Kidney epithelial cell (primary cell): Measurements from ENCODE around the gene COPZ2. TPM values are rescaled to one million over a fixed set of nuclear protein-coding genes. Genes with fewer than 3 reads are reported as not detected.
"Not testable (repeated sequence)": the region's sequence is repeated elsewhere in the genome, so short reads cannot be mapped to it uniquely, and the experiment has no call there.

Experiments used
- DNase-seq: peaks from one replicate; pipeline ENCODE4 v3.0.0-alpha.2; 2010; ENCODE audit warnings: low read depth
- H3K27me3 ChIP-seq: 2 replicates; pipeline ENCODE4 v1.6.0; 2011; ENCODE audit warnings: low read length; ENCODE audit not compliant: control insufficient read depth, insufficient read depth
- H3K36me3 ChIP-seq: 2 replicates; pipeline ENCODE4 v1.5.1; 2011; ENCODE audit warnings: low read length; ENCODE audit not compliant: control insufficient read depth, insufficient read depth
- H3K4me3 ChIP-seq: 2 replicates; pipeline ENCODE4 v1.5.1; 2011; ENCODE audit warnings: low read depth, mild to moderate bottlenecking, control low read depth, low read length
- total RNA-seq: library from RNA; depleted of rRNA; stranded (reverse); fragments of >200 nt; gene quantifications from 2 replicates; pipeline ENCODE4 v1.2.3, GENCODE V29; 2015
- TF ChIP-seq, protein P1 (sequence below): IDR thresholded peaks from 2 replicates; pipeline ENCODE4 v1.5.1; 2011; ENCODE audit warnings: mild to moderate bottlenecking, moderate library complexity, low read length, control low read depth, inconsistent platforms; ENCODE audit not compliant: insufficient read depth, poor library complexity, severe bottlenecking

Gene COPZ2
- total RNA-seq, 1 donor from 2014 or later, result 3.7 TPM

DNA sequence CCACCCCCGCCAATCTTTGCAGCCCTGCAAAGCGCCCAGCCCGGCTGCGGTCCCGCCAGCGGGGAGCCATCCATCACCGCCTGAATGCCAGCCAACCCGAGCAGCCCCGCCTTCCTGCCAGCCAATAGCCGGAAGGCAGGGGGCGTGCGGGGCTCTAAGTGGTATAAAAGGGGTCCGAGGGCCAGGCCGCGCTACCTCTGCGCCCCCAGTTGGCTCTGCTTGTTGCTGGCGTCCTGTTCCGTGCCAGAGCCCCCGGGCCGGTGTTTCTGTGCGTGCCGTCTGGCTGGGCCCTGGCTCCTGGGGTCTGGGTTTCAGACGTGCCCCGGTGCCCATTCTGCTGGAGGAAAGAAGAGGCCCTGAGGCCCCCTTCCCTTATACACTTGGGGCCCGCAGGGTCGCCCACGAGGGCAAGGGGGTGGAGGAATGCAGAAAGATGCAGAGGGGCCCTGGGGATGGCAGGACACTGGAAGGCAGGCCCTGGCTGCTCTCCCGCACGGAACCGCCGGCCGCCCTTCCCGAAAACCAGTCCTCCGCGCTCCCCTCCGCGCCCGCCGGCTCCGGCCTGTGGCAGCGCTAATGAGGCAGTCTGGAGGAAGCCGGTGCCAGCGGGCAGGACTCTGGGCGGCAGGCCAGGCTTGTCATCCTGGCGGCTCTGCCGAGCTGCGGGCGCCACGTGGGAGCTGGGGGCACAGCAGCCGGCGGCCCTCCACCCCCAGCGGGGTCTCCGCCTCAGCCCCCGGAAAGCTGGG lies 14.0 kb downstream of the COPZ2 start:
- Histone ChIP-seq H3K4me3 (peak overlapping the region; percentile 25), H3K27me3 (no peaks in the 10 kb centered on the region), H3K36me3 (no peaks in the 10 kb centered on the region)
- TF ChIP-seq, protein P1, sequence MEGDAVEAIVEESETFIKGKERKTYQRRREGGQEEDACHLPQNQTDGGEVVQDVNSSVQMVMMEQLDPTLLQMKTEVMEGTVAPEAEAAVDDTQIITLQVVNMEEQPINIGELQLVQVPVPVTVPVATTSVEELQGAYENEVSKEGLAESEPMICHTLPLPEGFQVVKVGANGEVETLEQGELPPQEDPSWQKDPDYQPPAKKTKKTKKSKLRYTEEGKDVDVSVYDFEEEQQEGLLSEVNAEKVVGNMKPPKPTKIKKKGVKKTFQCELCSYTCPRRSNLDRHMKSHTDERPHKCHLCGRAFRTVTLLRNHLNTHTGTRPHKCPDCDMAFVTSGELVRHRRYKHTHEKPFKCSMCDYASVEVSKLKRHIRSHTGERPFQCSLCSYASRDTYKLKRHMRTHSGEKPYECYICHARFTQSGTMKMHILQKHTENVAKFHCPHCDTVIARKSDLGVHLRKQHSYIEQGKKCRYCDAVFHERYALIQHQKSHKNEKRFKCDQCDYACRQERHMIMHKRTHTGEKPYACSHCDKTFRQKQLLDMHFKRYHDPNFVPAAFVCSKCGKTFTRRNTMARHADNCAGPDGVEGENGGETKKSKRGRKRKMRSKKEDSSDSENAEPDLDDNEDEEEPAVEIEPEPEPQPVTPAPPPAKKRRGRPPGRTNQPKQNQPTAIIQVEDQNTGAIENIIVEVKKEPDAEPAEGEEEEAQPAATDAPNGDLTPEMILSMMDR, result peak; percentile 10
- DNase-seq, result no peak

DNA sequence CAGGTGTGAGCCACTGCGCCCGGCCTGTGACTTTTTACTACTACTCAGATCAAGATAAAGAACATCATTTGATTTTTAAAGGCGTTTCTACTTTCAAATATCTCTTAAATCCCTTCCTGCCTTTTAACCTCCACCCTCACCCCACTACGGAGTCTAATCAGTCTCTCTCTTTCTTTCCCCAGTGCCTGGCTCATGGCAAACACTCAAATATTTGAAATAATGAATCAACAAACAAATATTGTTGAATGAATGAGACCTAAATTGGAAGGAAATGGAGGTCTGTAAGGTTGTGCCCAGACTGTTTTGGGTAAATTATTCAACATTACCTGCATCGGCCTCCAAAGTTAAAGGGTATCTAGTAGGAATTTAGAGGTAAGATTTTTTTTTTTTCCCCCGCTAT lies 14.7 kb downstream of the COPZ2 start:
- DNase-seq, result no peak
- TF ChIP-seq, protein P1, result no peak
- Histone ChIP-seq H3K27me3 (no peaks in the 10 kb centered on the region), H3K36me3 (no peaks in the 10 kb centered on the region), H3K4me3 (no peak overlapping the region)

DNA sequence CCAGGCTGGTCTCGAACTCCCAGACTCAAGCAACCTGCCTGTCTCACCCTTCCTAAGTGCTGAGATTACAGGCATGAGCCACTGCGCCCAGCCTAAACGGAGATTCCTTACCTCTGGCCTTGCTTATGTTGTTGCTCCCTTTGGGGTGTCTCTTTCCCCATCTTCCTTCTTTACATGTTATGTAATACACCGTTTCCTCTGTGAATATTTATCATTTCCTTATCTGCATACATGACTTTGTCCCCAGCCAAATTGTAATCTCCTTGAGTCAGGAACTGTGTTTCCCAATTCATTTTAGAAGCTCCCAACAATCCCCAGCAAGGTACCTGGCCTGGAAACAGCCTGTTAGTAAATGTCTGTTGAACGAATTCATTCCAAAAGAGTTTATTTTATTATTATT lies 15.7 kb downstream of the COPZ2 start:
- no peak for DNase-seq
- TF ChIP-seq, protein P1, result no peak
- H3K36me3 ChIP-seq, result no peaks in the 10 kb centered on the region
- H3K4me3 ChIP-seq, result no peak overlapping the region
- no peaks in the 10 kb centered on the region for H3K27me3 ChIP-seq

DNA sequence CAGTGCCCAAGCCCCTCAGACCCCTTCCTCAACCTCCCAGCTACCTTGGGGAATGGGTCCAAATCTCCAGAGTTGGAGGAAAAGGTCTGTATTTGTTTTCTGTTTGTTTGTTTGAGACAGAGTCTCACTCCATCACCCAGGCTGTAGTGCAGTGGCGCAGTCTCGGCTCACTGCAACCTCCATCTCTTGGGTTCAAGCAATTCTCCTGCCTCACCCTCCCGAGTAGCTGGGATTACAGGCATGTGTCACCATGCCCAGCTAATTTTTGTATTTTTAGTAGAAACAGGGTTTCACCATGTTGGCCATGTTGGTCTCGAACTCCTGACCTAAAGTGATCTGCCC lies 19.8 kb downstream of the COPZ2 start:
- DNase-seq, H3K36me3 ChIP-seq, H3K4me3 ChIP-seq, H3K27me3 ChIP-seq: not testable (repeated sequence)

DNA sequence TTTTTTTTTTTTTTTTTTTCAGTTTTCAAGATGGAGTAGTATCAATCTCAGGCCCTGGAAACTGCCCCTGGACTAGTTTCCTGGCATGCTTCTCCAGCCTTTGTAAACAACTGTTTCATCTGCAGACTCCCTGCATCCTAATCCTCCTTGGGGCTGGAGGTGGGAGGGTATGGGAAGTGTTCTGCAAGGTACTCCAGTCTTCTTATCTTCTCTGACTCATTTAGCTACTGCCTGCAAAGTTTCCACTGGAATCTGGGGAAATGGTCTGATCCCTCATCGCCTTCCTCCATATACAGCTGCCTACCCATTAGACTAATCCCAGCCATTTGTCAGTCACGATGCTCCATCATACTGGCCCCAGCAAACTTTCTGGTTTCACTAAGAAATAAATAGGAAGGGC lies 21.5 kb downstream of the COPZ2 start:
- no peak for DNase-seq
- Histone ChIP-seq H3K4me3 (no peak overlapping the region), H3K27me3 (peaks cover 7% of the 10 kb centered on the region), H3K36me3 (no peaks in the 10 kb centered on the region)
- TF ChIP-seq, protein P1, result no peak

DNA sequence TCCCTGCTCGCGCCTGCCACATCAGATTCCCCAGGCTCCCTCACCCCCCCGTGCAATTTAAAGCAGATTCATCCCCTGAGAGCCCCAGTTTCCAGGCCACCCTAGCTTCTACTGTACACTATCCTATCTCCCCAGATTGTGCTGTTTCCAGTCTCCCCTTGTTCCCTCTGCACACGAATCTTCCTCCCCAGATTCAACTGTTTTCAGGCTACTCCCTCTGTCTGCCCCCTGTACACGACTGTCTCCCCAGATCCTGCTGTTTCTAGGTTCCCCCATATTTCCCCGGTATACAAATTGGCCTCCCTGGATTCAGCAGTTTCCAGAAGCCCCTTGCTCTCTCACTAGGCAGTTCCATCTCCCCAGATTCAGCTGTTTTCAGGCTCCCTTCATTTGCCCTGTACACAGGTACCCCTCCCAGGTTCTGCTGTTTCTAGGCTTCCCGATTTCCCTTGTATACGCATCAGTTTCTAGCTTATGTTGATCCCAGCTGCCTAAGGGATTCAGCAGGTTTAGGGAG lies 22.9 kb downstream of the COPZ2 start:
- no peak for DNase-seq
- H3K36me3 ChIP-seq, result no peaks in the 10 kb centered on the region
- H3K4me3 ChIP-seq, result no peak overlapping the region
- TF ChIP-seq, protein P1, result no peak
- peaks cover 7% of the 10 kb centered on the region for H3K27me3 ChIP-seq
